WERI-Rb-1 (cell line): ENCODE measurements around the gene IMMP2L.

ENCODE experiments used
- DNase-seq: peaks from one replicate; pipeline ENCODE4 v3.0.0-alpha.2; 2020
- H3K27ac ChIP-seq: fragments of 250-450 bp; sonication (Bioruptor Pico); 2 replicates; pipeline ENCODE4 v1.5.1; 2020; ENCODE audit warnings: mild to moderate bottlenecking, moderate library complexity
- H3K27me3 ChIP-seq: fragments of 250-450 bp; sonication (Bioruptor Pico); 2 replicates; pipeline ENCODE4 v1.5.1; 2021; ENCODE audit warnings: mild to moderate bottlenecking, low read depth, moderate library complexity; ENCODE audit not compliant: insufficient read depth, severe bottlenecking
- H3K36me3 ChIP-seq: fragments of 250-450 bp; sonication (Bioruptor Pico); 2 replicates; pipeline ENCODE4 v1.5.1; 2020; ENCODE audit warnings: mild to moderate bottlenecking, moderate library complexity
- H3K4me3 ChIP-seq: 2 replicates; pipeline ENCODE4 v1.5.1; 2011; ENCODE audit warnings: low read depth, mild to moderate bottlenecking, control low read depth, low read length
- H3K9me3 ChIP-seq: fragments of 250-450 bp; sonication (Bioruptor Pico); 2 replicates; pipeline ENCODE4 v1.5.1; 2021; ENCODE audit warnings: mild to moderate bottlenecking, moderate library complexity; ENCODE audit not compliant: severe bottlenecking
- TF ChIP-seq, protein P1 (sequence below): IDR thresholded peaks from 2 replicates; pipeline ENCODE4 v1.5.1; 2011; ENCODE audit warnings: low read depth, mild to moderate bottlenecking, control low read depth, inconsistent platforms, low read length

IMMP2L gene

DNA sequence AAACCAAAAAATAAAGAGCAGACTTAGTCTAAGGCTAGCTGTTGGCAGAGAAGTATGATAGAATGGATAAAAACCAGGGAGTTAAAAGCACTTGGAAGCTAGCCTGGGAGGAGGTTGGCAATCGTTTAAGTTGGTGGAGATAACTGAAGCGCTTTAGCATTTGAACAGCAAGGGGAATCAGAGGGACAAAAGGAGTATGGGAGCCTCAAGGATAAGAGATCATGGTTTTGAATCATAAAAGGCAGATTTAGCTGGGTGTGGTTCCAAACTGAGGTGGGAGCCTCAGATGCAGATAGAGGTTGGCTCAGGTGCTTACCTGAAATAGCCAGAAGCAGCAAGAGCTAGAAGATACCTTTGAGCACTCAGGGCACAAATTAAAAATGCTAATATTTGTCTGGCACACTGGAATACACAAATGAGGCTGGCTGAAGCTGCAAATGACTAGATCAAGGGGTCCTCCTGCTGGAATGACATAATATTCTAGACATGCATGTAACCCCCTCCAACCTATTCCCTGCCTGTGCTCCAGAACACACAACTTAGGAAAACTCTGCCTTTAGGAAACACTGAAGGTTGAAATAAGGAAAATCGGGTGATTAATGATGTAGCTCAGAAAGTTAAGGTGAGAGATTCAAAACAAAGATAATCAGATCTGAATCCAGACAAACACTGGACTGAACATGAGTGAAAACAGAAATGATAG lies 843.6 kb downstream of the IMMP2L start:
- no peaks in the 10 kb centered on the region for H3K27me3 ChIP-seq
- H3K36me3 ChIP-seq = no peaks in the 10 kb centered on the region
- no peak overlapping the region for H3K27ac ChIP-seq
- no peak for DNase-seq
- TF ChIP-seq, protein P1, sequence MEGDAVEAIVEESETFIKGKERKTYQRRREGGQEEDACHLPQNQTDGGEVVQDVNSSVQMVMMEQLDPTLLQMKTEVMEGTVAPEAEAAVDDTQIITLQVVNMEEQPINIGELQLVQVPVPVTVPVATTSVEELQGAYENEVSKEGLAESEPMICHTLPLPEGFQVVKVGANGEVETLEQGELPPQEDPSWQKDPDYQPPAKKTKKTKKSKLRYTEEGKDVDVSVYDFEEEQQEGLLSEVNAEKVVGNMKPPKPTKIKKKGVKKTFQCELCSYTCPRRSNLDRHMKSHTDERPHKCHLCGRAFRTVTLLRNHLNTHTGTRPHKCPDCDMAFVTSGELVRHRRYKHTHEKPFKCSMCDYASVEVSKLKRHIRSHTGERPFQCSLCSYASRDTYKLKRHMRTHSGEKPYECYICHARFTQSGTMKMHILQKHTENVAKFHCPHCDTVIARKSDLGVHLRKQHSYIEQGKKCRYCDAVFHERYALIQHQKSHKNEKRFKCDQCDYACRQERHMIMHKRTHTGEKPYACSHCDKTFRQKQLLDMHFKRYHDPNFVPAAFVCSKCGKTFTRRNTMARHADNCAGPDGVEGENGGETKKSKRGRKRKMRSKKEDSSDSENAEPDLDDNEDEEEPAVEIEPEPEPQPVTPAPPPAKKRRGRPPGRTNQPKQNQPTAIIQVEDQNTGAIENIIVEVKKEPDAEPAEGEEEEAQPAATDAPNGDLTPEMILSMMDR = no peak
- no peak overlapping the region for H3K4me3 ChIP-seq
- H3K9me3 ChIP-seq = no peaks in the 10 kb centered on the region

DNA sequence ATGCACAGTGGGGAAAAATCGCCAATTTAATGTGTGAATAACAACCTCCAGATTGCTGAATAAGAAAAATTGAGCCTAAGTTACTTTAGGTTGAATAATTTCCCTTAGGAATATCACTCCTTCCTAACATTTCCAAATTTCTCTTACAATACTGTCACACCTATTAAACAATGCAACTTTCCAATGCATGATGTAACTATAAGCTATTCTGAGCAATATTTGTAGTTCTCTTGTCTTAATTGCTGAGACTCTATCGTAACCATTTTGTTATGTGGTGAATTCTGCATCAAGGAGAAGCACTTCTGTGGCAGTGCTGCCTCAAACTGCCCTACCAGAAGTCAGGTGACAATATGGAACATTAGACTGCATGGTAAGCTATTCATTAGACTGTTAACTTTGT lies 858.1 kb downstream of the IMMP2L start:
- TF ChIP-seq, protein P1 = no peak
- H3K36me3 ChIP-seq = no peaks in the 10 kb centered on the region
- no peaks in the 10 kb centered on the region for H3K27me3 ChIP-seq
- H3K4me3 ChIP-seq = no peak overlapping the region
- no peak for DNase-seq
- no peaks in the 10 kb centered on the region for H3K9me3 ChIP-seq
- no peak overlapping the region for H3K27ac ChIP-seq

DNA sequence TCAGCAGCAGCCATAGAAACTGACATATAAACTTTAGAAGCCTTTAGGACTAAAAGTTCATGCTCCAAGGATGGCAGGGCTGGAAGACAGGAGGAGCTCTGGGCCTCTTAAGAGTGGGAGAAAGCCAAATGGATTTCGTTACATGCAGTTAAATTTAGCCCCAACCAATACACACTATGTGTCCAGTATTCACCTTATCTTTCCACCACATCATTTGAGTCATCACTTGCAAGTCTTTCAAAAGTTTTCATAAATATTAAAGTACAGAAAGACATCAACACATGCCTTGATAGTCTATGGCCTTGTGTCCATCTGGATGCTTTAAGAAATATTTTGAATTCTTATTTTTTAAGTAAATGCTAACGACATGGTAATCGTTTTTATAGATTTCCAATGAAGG lies 863.7 kb downstream of the IMMP2L start:
- H3K36me3 ChIP-seq = no peaks in the 10 kb centered on the region
- H3K27ac ChIP-seq = no peak overlapping the region
- TF ChIP-seq, protein P1 = no peak
- H3K27me3 ChIP-seq = no peaks in the 10 kb centered on the region
- no peaks in the 10 kb centered on the region for H3K9me3 ChIP-seq
- DNase-seq = no peak
- H3K4me3 ChIP-seq = no peak overlapping the region

DNA sequence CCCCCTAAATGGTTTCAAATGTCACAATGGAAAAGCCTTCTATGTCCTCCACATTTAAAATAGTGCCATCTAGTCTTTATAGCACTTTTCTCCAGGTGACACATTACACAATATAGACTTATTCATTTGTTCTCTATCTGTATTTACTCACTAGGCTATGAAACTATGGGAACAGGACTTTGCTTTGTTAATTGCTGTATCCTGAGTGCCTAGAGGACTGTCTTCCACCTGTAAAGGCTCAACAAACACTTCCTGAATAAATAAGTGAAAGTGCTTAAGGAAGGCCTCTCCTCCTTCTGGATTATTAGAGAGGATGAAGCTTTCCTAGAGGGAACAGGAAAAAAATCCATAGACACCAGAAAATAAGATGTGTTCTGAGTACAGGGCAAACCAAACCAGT lies 868.9 kb downstream of the IMMP2L start:
- H3K4me3 ChIP-seq = no peak overlapping the region
- no peaks in the 10 kb centered on the region for H3K9me3 ChIP-seq
- TF ChIP-seq, protein P1 = no peak
- no peaks in the 10 kb centered on the region for H3K27me3 ChIP-seq
- DNase-seq = no peak
- H3K27ac ChIP-seq = no peak overlapping the region
- no peaks in the 10 kb centered on the region for H3K36me3 ChIP-seq

DNA sequence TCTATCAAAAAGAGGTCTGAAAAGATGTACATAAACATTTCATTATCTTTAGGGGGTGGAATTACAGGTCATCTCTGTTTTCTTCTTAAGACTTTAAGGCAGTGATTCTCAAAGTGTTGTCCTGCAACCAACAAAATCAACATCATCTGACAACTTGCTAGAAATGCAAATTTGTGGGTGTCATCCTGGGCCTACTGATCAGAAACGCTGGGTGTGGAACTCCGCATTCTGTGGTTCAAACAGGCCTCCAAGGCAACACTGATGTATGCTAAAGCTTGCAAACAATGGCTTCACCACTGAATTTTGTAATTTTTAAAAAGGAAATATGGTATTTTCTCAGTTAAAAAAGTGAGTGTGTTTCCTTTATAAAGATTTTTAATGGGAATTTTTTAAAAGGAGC lies 873.4 kb downstream of the IMMP2L start:
- Histone ChIP-seq H3K9me3 (no peaks in the 10 kb centered on the region), H3K36me3 (no peaks in the 10 kb centered on the region), H3K27ac (no peak overlapping the region), H3K4me3 (no peak overlapping the region), H3K27me3 (no peaks in the 10 kb centered on the region)
- TF ChIP-seq, protein P1 = no peak
- no peak for DNase-seq

DNA sequence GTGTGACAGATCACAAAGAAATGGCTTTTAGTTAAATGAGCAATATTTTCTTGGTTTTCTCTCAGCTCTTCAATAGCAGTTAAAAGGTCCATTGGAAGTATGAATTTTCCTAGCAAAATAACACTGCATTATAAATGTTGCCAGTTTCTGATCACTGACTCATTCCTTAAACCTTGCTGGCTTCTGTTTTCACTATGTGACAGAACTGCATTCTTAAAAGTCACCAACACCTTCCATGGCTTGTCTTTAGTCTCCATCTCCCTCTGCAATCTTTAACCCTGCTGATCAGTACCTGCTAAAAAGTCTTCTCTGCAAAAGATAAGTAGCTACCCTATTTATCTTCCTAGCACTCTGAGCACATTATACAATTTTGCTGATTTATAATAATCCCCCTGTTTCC lies 876.4 kb downstream of the IMMP2L start:
- H3K27ac ChIP-seq = no peak overlapping the region
- DNase-seq = no peak
- TF ChIP-seq, protein P1 = no peak
- H3K27me3 ChIP-seq = no peaks in the 10 kb centered on the region
- no peaks in the 10 kb centered on the region for H3K9me3 ChIP-seq
- no peak overlapping the region for H3K4me3 ChIP-seq
- no peaks in the 10 kb centered on the region for H3K36me3 ChIP-seq
